ENCODE measurements around the gene PDLIM7.

DNA sequence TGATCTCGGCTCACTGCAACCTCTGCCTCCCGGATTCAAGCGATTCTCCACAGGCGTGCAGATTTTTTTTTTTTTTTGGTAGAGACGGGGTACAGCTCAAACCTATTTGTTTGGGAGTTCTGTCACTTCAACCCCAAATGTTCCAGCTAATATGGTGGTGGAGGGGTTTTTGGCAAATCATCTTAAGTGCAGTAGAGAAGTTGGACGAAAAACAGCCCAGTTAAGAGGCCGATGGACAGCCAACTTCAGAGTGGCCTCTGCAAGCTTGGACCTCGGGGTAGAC lies 51.5 kb downstream of the PDLIM7 start:
- no peak for TF ChIP-seq CTCF (IDR thresholded peaks at IDR 0.05; ENCODE audit: low read depth, low read length)
- no peak for TF ChIP-seq EZH2phosphoT487 (IDR thresholded peaks at IDR 0.05; ENCODE audit: low read depth)

Measured in OCI-LY3 (cell line).